GM23248 (cell line): ENCODE results near the gene ZBTB20.

Experiments
- EZH2 ChIP-seq: fragments of 200-600 bp; sonication (generic); IDR thresholded peaks from 2 replicates; pipeline ENCODE4 v1.6.1; 2018; ENCODE audit warnings: antibody characterized with exemption, mild to moderate bottlenecking; ENCODE audit not compliant: insufficient read depth, poor library complexity, severe bottlenecking
- EZH2phosphoT487 ChIP-seq: fragments of 200-600 bp; sonication (generic); IDR thresholded peaks from 2 replicates; pipeline ENCODE4 v1.6.1; 2018; ENCODE audit warnings: antibody characterized with exemption, moderate library complexity, mild to moderate bottlenecking, low read depth; ENCODE audit not compliant: insufficient read depth

DNA sequence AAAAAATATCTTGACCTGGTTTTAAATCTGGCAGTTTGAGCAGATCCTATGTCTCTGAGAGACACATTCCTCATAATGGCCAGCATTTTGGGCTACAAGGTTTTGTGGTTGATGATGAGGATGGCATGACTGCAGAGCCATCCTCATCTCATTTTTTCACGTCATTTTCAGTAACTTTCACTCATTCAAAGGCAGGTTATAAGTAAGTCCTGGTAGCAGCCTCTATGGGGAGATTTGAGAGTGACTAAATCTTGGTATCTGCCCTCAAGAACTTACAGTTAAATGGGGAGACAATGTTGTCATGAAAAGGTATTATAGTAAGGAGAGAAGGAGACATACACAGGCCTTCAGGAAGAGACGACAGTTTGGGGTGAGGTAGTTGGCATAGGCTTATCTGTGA, 838.7 kb downstream of the ZBTB20 start:
- TF ChIP-seq EZH2 (no peak), EZH2phosphoT487 (no peak)
